Measurements from ENCODE around the gene GRIA1.

DNA sequence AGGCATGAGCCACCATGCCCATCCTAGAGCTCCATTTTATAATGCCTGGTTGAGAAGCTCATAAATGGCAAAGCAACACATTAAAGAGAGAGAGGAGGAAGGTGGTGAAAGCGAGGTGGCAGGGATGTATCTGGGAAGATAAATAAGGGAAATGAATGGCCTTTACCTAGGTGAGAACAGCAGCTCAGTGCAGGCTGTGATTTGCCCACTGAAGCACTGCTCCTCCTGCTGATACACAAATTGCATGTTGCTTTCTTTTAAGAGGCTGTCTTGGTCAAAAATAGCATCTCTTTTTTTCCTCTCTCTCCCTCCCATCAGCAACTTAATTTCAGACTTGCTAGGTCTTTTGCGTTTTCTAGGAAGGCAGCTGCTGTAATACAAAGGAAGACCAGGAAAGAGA, 289.4 kb downstream of the GRIA1 start:
- TF ChIP-seq, protein P1, sequence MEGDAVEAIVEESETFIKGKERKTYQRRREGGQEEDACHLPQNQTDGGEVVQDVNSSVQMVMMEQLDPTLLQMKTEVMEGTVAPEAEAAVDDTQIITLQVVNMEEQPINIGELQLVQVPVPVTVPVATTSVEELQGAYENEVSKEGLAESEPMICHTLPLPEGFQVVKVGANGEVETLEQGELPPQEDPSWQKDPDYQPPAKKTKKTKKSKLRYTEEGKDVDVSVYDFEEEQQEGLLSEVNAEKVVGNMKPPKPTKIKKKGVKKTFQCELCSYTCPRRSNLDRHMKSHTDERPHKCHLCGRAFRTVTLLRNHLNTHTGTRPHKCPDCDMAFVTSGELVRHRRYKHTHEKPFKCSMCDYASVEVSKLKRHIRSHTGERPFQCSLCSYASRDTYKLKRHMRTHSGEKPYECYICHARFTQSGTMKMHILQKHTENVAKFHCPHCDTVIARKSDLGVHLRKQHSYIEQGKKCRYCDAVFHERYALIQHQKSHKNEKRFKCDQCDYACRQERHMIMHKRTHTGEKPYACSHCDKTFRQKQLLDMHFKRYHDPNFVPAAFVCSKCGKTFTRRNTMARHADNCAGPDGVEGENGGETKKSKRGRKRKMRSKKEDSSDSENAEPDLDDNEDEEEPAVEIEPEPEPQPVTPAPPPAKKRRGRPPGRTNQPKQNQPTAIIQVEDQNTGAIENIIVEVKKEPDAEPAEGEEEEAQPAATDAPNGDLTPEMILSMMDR (IDR thresholded peaks at IDR 0.05): no peak
- no peak for TF ChIP-seq POLR2A (IDR thresholded peaks at IDR 0.05)
